CD4-positive, alpha-beta T cell treated with Interleukin-6 at 100 ng/mL for 8 hours (primary cell): ENCODE measurements around the gene ADRA2B.
"Not testable (repeated sequence)": the region's sequence is repeated elsewhere in the genome, so short reads cannot be mapped to it uniquely, and the experiment has no call there.

Source experiments
- DNase-seq: peaks from one replicate; pipeline ENCODE4 v3.0.0-alpha.2; 2020; ENCODE audit warnings: mixed read lengths, low spot score

ADRA2B gene

GRCh38 chr2:96069878-96070277 lies 46.5 kb downstream of the ADRA2B start:
- not testable (repeated sequence) for DNase-seq

GRCh38 chr2:96067902-96068581 lies 48.3 kb downstream of the ADRA2B start:
- DNase-seq = not testable (repeated sequence)

GRCh38 chr2:96067098-96067660 lies 49.2 kb downstream of the ADRA2B start:
- DNase-seq = not testable (repeated sequence)

- not testable (repeated sequence) for DNase-seq
These were observed 49.9 kb downstream of the ADRA2B start for GRCh38 chr2:96066511-96066910.

- not testable (repeated sequence) for DNase-seq
These were observed 50.4 kb downstream of the ADRA2B start for GRCh38 chr2:96065954-96066353.

GRCh38 chr2:96065381-96065930 lies 50.9 kb downstream of the ADRA2B start:
- DNase-seq = no peak

GRCh38 chr2:96064760-96065159 lies 51.6 kb downstream of the ADRA2B start:
- not testable (repeated sequence) for DNase-seq

- DNase-seq = not testable (repeated sequence)
These were observed 52.2 kb downstream of the ADRA2B start for GRCh38 chr2:96064047-96064675.

- DNase-seq = not testable (repeated sequence)
These were observed 53.1 kb downstream of the ADRA2B start for GRCh38 chr2:96063116-96063899.
